ENCODE measurements around the gene PRRT2.

Gene PRRT2

DNA sequence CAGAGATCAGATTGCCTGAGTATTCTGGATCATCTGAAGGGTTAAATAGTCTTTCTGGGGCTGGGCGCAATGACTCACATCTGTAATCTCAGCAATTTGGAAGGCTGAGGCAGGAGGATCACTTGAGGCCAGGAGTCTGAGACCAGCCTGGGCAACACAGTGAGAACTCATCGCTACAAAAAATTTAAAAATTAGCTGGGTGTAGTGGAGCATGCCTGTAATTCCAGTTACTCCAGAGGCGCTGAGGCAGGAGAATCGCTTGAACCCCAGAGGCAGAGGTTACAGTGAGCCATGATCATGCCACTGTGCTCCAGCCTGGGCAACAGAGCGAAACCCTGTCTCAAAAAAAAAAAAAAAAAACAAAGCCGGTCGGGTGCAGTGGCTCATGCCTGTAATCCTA is 23.9 kb downstream of the PRRT2 start:
- no peak for DNase-seq

DNA sequence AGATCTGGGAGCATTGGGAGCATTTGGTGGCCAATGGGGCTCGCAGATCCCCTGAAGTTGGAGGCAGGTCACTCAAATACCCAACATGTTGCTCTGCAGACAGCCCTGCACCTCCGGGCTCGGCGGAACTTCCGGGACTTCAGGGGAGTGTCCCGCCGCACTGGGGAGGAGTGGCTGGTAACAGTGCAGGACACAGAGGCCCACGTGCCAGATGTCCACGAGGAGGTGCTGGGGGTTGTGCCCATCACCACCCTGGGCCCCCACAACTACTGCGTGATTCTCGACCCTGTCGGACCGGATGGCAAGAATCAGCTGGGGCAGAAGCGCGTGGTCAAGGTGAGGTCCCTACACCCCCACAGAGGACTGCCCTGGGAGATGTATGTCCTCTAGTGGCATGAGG is 24.6 kb downstream of the PRRT2 start:
- DNase-seq, result no peak

DNA sequence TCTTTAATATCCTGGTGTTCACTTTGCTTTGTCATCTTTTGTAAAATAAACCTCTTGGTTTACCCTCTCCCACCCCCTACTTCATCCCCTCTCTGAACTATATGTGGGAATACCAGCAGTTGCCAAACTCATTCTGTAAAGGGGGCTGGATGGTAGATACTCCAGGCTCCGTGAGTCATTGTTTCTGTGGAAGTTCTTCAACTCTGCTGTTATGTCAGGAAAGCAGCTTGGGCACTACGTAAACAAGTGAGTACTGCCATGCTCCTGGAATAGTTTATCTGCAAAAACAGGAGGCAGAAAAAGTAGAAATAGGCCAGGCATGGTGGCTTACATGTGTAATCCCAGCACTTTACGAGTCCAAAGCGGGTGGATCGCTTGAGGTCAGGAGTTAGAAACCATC is 25.8 kb downstream of the PRRT2 start:
- DNase-seq, result no peak

DNA sequence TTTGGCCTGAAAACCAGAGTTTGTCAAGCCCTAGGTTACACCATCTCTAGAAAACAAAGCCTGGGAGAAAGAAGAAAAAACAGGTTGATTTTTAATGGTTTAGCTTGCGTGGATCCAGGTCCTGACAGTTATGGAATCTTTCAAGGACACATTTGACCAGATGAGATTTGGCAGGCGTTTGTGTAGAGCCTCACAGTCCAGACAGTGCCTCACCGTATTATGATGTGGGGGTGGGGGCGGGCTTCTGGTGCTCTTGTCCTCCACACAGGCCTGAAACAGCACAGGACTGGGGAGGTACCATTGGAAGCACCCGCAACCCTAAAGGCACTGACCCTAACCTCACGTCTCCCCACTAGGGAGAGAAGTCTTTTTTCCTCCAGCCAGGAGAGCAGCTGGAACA is 27.8 kb downstream of the PRRT2 start:
- DNase-seq, result no peak

GRCh38 chr16:29840240-29840639 is 28.2 kb downstream of the PRRT2 start:
- no peak for DNase-seq

- DNase-seq, result no peak
Measured at GRCh38 chr16:29841631-29842030, 29.6 kb downstream of the PRRT2 start.

- no peak for DNase-seq
Measured at GRCh38 chr16:29842732-29843346, 30.8 kb downstream of the PRRT2 start.

GRCh38 chr16:29843931-29844330 is 31.9 kb downstream of the PRRT2 start:
- DNase-seq, result no peak

- no peak for DNase-seq
Measured at GRCh38 chr16:29844575-29845331, 32.8 kb downstream of the PRRT2 start.

DNA sequence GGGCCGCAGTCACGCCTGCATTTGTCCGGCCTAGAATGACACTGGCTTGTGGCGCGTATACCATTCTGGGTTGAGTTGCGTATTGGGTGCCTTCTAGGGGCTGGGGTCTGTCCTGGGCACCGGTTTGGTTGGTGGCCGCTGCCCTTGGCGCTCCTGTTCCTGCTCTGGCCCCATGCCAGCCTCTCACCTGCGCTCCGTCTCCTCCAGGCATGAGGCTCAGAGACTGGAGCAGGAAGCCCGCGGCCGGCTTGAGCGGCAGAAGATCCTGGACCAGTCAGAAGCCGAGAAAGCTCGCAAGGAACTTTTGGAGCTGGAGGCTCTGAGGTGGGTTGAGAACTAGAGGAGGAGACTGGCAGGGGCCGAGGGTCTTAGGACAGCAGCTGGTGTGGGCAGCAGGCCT is 33.7 kb downstream of the PRRT2 start:
- no peak for DNase-seq

- peak; percentile 8 for DNase-seq
Measured at GRCh38 chr16:29848420-29849297, 36.7 kb downstream of the PRRT2 start.

DNA sequence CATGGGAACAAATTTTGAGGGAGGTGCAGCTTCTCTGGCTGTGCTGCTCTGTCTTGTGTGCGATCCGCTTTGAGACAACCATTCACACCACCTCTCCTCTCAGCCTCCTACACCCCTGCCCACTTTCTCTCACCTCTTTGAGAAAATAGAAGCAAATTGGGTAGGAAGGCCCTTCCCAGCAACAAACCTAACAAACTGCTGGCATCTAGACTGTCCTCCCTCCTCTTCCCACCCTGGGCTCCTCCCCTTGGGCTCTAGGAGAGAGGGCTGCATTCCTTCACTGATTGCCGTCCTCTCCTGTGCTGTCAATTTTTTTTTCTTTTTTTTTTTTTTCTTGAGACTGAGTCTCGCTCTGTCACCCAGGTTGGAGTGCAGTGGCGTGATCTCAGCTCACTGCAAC is 37.5 kb downstream of the PRRT2 start:
- no peak for DNase-seq

DNA sequence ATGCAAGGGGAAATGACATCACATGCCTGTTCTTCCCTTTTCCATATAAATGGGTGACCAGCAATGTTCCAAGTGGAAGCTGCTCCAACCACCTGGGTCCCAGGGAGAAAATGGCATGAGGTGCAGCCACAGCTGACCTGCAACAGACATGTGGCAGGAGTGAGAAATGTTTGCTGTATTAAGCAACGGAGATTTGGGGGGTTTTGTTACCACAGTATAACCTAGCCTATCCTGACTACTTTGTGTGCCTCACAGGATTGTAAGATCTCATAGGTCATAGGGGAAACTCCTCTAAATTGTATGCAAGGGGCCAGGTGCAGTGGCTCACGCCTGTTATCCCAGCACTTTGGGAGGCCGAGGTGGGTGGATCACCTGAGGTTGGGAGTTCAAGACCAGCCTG is 39.0 kb downstream of the PRRT2 start:
- no peak for DNase-seq

DNA sequence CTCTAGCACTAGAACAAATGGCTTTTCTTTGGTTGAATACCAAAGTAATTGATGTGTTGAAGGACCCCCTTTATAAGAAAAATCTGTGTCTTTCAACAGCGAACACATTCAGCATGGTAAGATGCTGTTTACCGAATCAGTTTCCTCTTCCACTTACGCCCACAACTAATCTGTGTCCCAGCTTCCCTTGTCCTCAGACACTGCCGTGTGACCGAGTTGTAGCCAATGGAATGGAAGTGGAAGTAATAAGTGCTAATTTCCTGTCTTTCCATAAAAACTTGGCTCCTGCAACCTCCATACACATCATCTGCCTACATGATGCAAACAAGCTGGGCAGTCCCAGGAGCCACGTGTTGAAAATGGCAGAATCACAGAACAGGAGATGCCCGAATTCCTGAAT is 40.7 kb downstream of the PRRT2 start:
- DNase-seq, result no peak

GRCh38 chr16:29854520-29855100 is 42.6 kb downstream of the PRRT2 start:
- no peak for DNase-seq

- DNase-seq, result no peak
Measured at GRCh38 chr16:29857133-29857760, 45.3 kb downstream of the PRRT2 start.

GRCh38 chr16:29858149-29858849 is 46.3 kb downstream of the PRRT2 start:
- no peak for DNase-seq

GRCh38 chr16:29858974-29859373 is 47.0 kb downstream of the PRRT2 start:
- DNase-seq, result no peak

DNA sequence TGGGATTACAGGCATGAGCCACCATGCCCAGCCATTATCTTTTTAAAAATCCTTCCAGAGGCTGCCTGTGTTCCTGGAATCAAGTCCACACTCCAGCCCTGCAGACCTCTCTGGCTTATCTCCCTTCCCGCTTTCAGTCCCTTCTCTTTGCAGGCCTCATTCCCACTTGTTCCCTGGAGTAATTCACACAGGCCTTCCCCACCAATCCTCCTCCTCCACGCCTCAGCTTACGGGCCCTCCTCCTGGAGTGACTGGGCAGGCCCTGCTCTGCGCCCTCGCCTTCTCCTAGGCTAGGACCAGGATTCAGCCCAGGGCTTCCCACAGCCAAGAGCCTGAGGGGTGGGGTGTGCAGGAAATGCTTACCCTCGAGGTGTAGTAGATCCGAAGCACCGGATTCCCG is 48.2 kb downstream of the PRRT2 start:
- no peak for DNase-seq

DNA sequence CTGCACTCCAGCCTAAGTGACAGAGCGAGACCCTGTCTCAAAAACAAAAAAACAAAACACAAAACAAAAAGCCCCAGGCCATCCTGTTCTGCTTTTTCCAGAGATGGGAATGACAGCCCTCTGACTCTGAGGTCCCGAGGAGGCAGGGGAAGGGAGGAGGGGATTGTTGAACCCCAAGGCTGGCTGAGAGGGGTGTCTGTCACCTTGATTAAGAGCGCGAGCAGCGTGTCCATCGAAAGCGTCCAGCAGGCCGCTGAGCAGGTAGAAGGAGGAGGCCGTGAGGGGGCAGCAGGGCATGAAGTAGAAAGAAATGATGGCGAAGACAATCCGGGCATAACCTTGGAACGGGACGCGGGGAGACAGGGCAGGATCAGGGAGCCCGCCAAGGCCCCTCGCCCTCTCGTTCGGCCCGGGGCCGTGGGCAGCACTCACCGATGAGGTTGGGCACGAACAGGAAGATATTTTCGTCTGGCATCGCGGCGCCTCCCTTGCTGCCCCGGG is 50.4 kb downstream of the PRRT2 start:
- DNase-seq, result no peak

GRCh38 chr16:29862884-29863668 is 51.1 kb downstream of the PRRT2 start, which contains the start of gene CDIPT:
Gene CDIPT, minus strand, starts transcription at chr16:29863226. Its CDS starts 369 bp downstream, at chr16:29862857.
- peak; percentile 97 for DNase-seq

Measured in KG1 (cell line).